Aorta (tissue), 5 donors: Measurements from ENCODE around the gene PDE1A. TPM values are rescaled to one million over a fixed set of nuclear protein-coding genes. Genes with fewer than 3 reads are reported as not detected.

Experiments
- ATAC-seq: fragments of 200-7000 bp; cut with Tn5 transposase; one replicate; pipeline ENCODE4 v1.9.1; 2022; ENCODE audit warnings: moderate library complexity; ENCODE audit not compliant: low FRiP score
- DNase-seq, 2 donors: peaks; one replicate each; pipeline ENCODE4 v3.0.0-alpha.2; 2020
- H3K27ac ChIP-seq, 2 donors: one replicate each; pipeline ENCODE4 v1.5.1; 2013; ENCODE audit warnings: low read length in 2 of 2, mild to moderate bottlenecking in 2 of 2, moderate library complexity in 2 of 2, control low read depth in 1 of 2, inconsistent platforms in 1 of 2, low read depth in 1 of 2
- H3K27me3 ChIP-seq, 2 donors: one replicate each; pipeline ENCODE4 v1.6.1; 2013; ENCODE audit warnings: control low read depth in 1 of 2, low read length in 1 of 2, mild to moderate bottlenecking in 1 of 2, moderate library complexity in 1 of 2; ENCODE audit not compliant: insufficient read depth in 2 of 2, control insufficient read depth in 1 of 2
- H3K36me3 ChIP-seq, 2 donors: one replicate each; pipeline ENCODE4 v1.6.1; 2013; ENCODE audit warnings: control low read depth in 1 of 2, low read length in 1 of 2, mild to moderate bottlenecking in 1 of 2; ENCODE audit not compliant: insufficient read depth in 2 of 2, control insufficient read depth in 1 of 2
- H3K4me1 ChIP-seq, 2 donors: one replicate each; pipeline ENCODE4 v1.6.1; 2013; ENCODE audit warnings: low read length in 2 of 2, control low read depth in 1 of 2, mild to moderate bottlenecking in 1 of 2, moderate library complexity in 1 of 2; ENCODE audit not compliant: insufficient read depth in 2 of 2, control insufficient read depth in 1 of 2
- H3K4me3 ChIP-seq, 2 donors: one replicate each; pipeline ENCODE4 v1.5.1; 2013; ENCODE audit warnings: low read length in 2 of 2, control low read depth in 1 of 2, mild to moderate bottlenecking in 1 of 2
- H3K9me3 ChIP-seq: one replicate; pipeline ENCODE4 v1.6.1; 2013; ENCODE audit warnings: mild to moderate bottlenecking, low read length; ENCODE audit not compliant: control insufficient read depth
- WGBS, 2 donors: extraction: QIAGEN DNeasy Blood & Tissue Kit; methylation state at CpG; one replicate each; pipeline ENCODE4 v1.1.7; 2013; 5-methylcytosine and 5-hydroxymethylcytosine counted together
- intact Hi-C, 2 donors: fragments of 100-400 bp; cut with DNase I; formaldehyde crosslinking; loops; one replicate each; pipeline versions ENCODE4 v1.14.2 to v1.15.0; 2022
- polyA plus RNA-seq, 2 donors: library from polyadenylated mRNA; stranded (reverse); fragments of 200-250 nt; gene quantifications; one replicate each; pipeline ENCODE4 v1.2.3, GENCODE V29; 2013
- total RNA-seq, 2 donors: library from RNA; stranded (reverse); fragmentation: NEBNext Ultra II Directional; extraction: Animal tissue kit (Norgen Biotek cat#: 25700); gene quantifications; one replicate each; pipeline ENCODE4 v1.2.1, GENCODE V29; 2021
- donor health status: healthy with polysubstance abuse.
- donor health status: Bipolar disorder and iron deficiency.
- donor health status: DM: no; HTN: no; CAD: no.
- donor health status: DM: no; HTN: no; CAD: no.
- donor health status: DM: yes; HTN: yes; CAD: no.

PDE1A gene
- total and polyA plus RNA-seq, 4 donors = 17.1 to 34.1 (median 27.6) TPM

DNA sequence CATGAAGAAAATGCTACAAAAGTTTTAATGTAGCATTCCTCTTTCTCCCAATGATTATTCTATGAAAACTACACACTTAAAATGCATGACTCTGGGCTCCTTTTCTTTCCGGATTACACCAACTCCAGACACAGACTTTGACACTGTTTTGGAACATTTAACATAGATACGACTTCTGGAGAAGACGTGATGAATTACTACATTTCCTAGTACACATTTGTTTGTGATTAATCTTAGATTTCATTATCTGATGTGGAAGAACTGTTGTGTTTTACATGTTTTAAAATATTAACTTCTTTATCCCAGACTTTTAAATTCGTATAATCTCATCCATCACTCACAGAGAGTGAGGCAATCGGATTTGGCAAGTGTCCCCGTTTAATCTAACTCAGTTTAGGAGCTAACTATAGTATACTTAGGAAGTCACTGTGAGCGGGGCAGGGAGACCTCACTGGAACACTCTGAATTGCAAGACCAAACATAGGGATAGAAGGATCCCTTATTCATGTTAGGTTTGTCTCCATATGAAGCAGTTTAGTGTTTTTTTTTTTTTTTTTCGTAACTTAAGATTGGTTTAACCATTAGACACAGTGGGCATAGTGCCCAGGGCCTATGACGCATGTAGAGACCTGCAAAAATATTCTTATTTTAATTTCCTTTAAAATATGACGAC, 66.7 kb downstream of the PDE1A start:
- intact Hi-C loops = no loop called here
- DNase-seq = peak; percentile 63 to 78
- 9 to 10% methylated on average over 10 of the region's 10 CpGs for WGBS, 2 donors
- Histone ChIP-seq H3K9me3 (no peaks in the 10 kb centered on the region), H3K4me3 (peak overlapping the region in 1 of 2 donors; percentile 50), H3K27me3 (no peaks in the 10 kb centered on the region), H3K27ac (no peak overlapping the region), H3K36me3 (no peaks in the 10 kb centered on the region), H3K4me1 (no peaks in the 10 kb centered on the region)
- peak; percentile 72 for ATAC-seq

DNA sequence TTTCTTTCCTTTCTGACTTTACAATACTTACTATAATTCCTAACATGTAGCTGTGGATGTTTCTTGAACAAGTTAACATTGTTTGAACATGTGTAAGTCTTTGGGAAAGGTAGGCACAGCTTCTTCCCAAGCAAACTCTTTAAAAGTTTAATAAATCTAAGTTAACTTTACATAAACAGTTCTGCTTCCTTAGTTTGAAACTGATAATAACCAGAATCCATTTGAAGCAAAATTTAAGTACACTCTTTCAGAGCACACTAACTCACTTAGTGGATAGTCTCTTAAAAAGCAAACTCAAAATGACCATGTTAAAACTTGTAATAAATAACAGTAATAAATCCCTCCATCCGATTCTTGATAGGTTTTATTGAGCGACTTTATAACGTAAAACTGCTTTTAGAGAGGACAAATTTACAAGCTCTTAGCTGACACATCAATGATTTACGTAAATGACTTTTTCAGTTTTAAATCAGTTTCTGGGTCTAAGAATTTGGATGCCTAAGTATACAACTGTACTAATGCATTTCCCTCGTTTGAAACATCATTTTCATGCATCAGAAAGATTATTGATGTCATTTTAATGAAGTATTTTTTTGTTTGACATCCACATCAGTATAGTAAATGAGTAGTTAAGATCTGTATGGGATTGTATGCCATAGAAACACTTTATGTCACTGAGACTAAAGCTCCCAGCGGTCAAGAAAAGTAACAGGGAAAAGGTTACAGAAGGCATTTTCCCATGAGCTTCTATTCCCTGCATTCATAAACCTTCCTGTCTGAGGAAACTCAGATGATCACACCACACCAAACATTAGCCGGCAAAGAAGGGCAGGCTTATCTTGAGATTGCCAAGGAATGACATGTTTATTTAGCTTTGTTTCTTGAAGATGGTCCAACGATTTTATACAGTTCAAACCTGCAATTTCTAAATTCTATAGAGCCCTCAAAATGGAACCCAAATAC, 67.5 kb downstream of the PDE1A start:
- Histone ChIP-seq H3K27me3 (no peaks in the 10 kb centered on the region), H3K36me3 (no peaks in the 10 kb centered on the region), H3K4me1 (no peaks in the 10 kb centered on the region), H3K4me3 (peak overlapping the region in 1 of 2 donors; percentile 50), H3K27ac (peak overlapping the region in 1 of 2 donors; percentile 59), H3K9me3 (no peaks in the 10 kb centered on the region)
- no peak for ATAC-seq
- no peak for DNase-seq
- WGBS, 2 donors = 37 to 43% methylated on average over 8 of the region's 8 CpGs
- intact Hi-C loops = no loop called here

DNA sequence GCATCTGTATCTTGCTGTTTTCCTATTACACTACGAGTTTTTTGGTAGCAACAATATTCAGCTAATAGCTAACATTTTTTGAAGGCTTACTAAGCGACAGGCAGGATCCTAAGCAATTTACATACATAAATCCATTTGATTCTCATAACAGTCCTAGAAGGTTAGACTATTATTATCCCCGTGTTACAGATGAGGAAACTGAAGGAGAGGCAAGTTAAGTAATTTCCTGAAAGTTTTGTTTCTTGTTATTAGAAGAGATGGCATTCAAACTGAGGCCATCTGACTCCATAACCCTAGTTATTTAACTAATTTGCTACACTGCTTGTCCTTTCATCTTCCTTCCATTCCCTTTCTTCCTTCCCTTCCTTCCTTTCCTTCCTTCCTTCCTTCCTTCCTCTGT, 68.2 kb downstream of the PDE1A start:
- Histone ChIP-seq H3K36me3 (no peaks in the 10 kb centered on the region), H3K27ac (no peak overlapping the region), H3K9me3 (no peaks in the 10 kb centered on the region), H3K27me3 (no peaks in the 10 kb centered on the region), H3K4me3 (no peak overlapping the region), H3K4me1 (peaks cover 0 to 2% of the 10 kb centered on the region in 2 donors)
- 81 to 84% methylated on average over 3 of the region's 3 CpGs for WGBS, 2 donors
- ATAC-seq (no peak), DNase-seq (no peak)
- intact Hi-C loops = no loop called here

DNA sequence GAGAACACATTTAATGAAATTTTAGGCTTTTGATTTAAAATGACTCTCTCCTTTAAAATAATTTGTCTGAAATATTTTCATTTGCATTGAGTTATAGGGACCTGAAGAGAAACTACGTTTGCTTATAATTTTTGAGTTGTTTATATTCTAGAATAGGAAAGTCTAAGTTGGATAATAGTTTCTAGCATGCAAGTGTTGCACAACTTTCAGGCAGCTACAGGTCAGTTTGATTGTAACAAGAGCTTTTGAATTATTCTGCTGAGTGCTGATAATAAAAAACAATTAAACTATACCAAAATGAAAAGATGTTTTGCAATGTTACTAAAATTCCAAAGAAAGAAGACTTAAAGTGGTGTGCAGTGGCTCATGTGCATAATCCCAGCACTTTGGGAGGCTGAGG, 71.0 kb downstream of the PDE1A start:
- Histone ChIP-seq H3K36me3 (no peaks in the 10 kb centered on the region), H3K9me3 (no peaks in the 10 kb centered on the region), H3K4me3 (no peak overlapping the region), H3K4me1 (peaks cover 0 to 2% of the 10 kb centered on the region in 2 donors), H3K27ac (no peak overlapping the region), H3K27me3 (no peaks in the 10 kb centered on the region)
- WGBS, 2 donors = 72 to 75% methylated on average over 1 of the region's 1 CpG
- no peak for DNase-seq
- intact Hi-C loops = no loop called here
- ATAC-seq = no peak

DNA sequence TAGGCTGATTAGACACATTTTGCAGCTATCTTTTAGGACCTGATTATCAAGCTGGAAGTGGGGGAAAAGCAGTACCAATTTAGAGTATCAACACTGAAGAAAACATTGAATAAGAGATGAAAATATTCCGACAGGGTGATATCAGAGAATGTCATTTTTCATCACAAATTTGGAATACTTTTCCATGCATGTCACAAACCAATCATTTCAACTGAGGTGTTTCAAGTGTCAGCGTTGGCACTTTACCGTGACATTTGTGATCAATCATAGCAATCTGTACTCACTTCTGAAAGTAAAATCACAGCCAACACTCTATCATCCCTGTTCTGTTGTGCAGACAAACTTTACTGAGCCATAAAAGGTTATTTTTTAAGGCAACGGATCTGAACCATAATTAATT, 75.4 kb downstream of the PDE1A start:
- H3K4me1 ChIP-seq = peaks cover 0 to 2% of the 10 kb centered on the region in 2 donors
- H3K9me3 ChIP-seq = no peaks in the 10 kb centered on the region
- ATAC-seq (no peak), DNase-seq (no peak)
- WGBS, 2 donors = 92 to 94% methylated on average over 4 of the region's 4 CpGs
- H3K36me3 ChIP-seq = no peaks in the 10 kb centered on the region
- intact Hi-C loops = no loop called here
- H3K4me3 ChIP-seq = no peak overlapping the region
- H3K27me3 ChIP-seq = no peaks in the 10 kb centered on the region
- H3K27ac ChIP-seq = no peak overlapping the region

DNA sequence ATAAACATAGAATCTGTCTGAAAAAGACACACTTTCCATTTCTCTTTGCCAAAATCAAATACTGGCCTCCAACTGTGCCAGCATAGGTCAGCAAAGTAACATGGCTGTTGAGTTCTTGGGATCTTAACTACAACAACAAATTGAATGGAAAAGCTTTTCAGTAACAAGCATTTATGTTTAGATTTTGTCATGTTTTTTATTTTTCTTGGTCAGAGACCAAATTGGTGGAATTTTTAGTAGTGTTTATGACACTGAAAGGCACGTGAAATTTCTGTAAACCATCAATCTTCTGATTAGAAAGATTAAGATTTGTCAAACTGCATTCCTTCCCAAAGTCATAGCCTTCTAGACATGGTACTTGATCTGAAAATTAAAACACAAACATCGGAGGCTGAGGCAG, 77.6 kb downstream of the PDE1A start:
- H3K36me3 ChIP-seq = no peaks in the 10 kb centered on the region
- no peaks in the 10 kb centered on the region for H3K27me3 ChIP-seq
- intact Hi-C loops = no loop called here
- no peaks in the 10 kb centered on the region for H3K9me3 ChIP-seq
- ATAC-seq = no peak
- H3K27ac ChIP-seq = peak overlapping the region in 1 of 2 donors; percentile 67
- H3K4me1 ChIP-seq = peaks cover 0 to 2% of the 10 kb centered on the region in 2 donors
- DNase-seq = no peak
- WGBS, 2 donors = 21 to 40% methylated on average over 2 of the region's 2 CpGs
- H3K4me3 ChIP-seq = no peak overlapping the region

DNA sequence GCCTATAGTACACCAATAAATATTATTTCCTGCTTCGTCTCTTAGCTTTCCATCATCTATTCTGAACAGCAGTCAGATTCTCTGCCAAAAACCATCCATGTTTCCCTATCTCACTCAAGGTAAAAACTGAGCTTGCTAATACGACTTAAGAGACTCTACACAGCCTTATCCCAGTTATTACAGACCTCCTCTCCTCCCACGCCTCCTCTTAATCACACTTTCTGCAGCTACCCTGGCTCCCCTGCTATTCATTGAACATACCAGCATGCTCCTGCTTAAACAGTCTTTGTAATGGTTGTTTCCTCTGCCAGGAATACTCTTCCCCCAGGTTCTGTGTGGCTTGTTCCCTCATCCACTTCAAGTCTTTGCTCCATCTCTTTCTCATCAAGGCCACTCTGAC, 81.5 kb downstream of the PDE1A start:
- no peak overlapping the region for H3K4me3 ChIP-seq
- no peaks in the 10 kb centered on the region for H3K36me3 ChIP-seq
- intact Hi-C loops = no loop called here
- no peaks in the 10 kb centered on the region for H3K27me3 ChIP-seq
- H3K4me1 ChIP-seq = no peaks in the 10 kb centered on the region
- no peaks in the 10 kb centered on the region for H3K9me3 ChIP-seq
- no peak overlapping the region for H3K27ac ChIP-seq
- 96 to 100% methylated on average over 3 of the region's 3 CpGs for WGBS, 2 donors
- ATAC-seq = no peak
- no peak for DNase-seq

DNA sequence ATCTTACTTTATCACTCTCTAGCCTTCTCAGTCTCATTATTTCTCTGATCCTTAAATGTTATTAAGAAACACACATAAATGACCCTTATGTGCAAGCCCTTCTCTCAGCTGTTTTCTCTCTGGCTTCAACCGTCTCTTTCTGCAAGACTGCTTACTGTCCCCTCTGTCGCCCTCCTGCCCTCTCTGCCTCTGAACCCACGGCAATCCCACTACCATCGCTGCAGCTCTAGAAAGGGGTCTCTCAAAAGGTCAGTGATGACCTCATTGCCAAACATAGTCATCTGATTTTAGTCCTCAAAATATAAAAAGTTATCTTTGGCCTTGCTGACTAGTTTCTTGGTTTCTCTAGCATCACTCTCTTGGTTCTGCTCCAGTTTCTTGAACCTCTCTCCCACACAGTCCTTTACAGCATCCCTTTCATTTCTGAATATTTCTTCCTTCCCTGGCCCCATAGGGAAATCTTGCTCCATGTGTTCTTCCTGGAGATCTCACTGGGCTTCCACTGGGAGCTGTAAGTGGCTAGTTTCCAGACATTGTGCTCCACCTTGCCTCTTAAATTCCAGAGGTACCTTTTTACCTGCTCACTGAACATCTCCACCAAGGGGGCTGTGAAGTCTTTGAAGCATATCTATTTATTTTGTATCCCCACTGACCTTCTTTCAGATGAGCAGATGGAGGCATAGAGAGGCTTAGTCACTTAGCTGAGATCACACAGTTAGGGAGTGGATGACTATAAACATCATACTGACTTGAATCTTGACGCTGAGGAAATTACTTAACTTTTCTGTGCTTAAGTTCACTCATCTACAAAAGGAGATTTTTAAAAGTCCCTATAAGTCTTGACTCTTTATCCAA, 96.2 kb downstream of the PDE1A start:
- peak; percentile 46 for ATAC-seq
- WGBS, 2 donors = 17 to 27% methylated on average over 5 of the region's 5 CpGs
- Histone ChIP-seq H3K9me3 (no peaks in the 10 kb centered on the region), H3K4me1 (peaks cover 3 to 6% of the 10 kb centered on the region in 2 donors), H3K36me3 (no peaks in the 10 kb centered on the region), H3K27ac (peak overlapping the region; percentile 43 to 67), H3K27me3 (no peaks in the 10 kb centered on the region), H3K4me3 (no peak overlapping the region)
- intact Hi-C loops = no loop called here
- no peak for DNase-seq
